Measurements from ENCODE around the gene GALNT16. TPM values are rescaled to one million over a fixed set of nuclear protein-coding genes. Genes with fewer than 3 reads are reported as not detected.
"Not testable (repeated sequence)": the region's sequence is repeated elsewhere in the genome, so short reads cannot be mapped to it uniquely, and the experiment has no call there.

GALNT16 gene
- total RNA-seq: 8.5 and 9.6 TPM in 2 replicates
- polyA plus RNA-seq: 8.1 and 27.7 TPM in 2 replicates
- 8.0 and 24.0 TPM in 2 replicates for polyA plus RNA-seq (2012)
- 10.7 and 32.2 TPM in 2 replicates for polyA minus RNA-seq (ENCODE audit: low replicate concordance)

DNA sequence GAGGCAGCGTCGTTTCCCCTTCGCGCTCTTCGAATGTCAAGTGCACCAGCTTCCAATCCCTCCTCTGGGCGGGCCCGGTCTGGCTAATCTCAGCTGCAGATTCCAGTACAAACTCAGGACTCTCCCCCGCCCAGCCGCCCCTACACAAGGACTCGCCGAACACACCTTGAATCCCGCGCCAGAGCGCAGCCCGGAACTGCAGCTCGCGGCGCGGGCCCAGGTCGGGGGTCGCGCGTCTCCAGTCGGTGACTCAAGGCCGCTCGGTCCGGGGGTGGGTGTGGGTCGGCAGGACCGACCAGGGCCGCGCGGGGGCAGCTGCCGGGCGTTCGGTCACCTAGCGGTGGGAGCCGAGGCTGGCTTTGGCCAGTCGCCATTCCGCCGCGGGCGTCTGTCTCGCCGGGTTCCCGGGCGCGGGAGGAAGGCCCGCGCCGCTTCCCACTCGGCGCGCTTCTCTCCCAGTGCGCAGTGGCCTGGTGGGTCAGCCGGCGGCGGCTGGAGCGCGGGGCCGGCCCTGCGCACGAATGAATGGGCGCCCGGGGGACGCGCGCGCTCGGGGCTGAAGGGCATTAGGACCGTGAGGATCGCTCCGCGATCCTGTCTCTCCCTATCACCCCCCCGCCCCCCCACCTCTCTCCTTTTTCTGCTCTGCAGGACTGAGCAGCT lies at the start of gene GALNT16:
GALNT16 (plus strand) TSS at position 632 of the 663 bp plus-strand sequence. CDS start 133 bp downstream, outside the sequence.
- Histone ChIP-seq H3K4me2 (ENCODE audit: extremely low read depth, insufficient read depth, low read length) (peak within 1 kb of the TSS; percentile 89), H3K27ac (ENCODE audit: insufficient read depth, low read length) (no peak within 1 kb of the TSS), H3K9ac (ENCODE audit: insufficient read depth, low read length) (peak within 1 kb of the TSS; percentile 70), H3K79me2 (ENCODE audit: control insufficient read depth, insufficient read depth, low read length) (no peaks in the 10 kb centered on the region), H3K9me3 (ENCODE audit: control insufficient read depth, insufficient read depth, low read depth, low read length) (no peaks in the 10 kb centered on the region), H3K4me1 (ENCODE audit: control insufficient read depth, extremely low read depth, insufficient read depth, low read length) (peaks cover 23% of the 10 kb centered on the region), H3K36me3 (ENCODE audit: control insufficient read depth, insufficient read depth, low read length) (no peaks in the 10 kb centered on the region), H3K4me3 (replicated peaks in 1 of 4; ENCODE audit: control extremely low read depth in 1 of 4, insufficient read depth in 1 of 4, low read depth in 3 of 4, low read length in 4 of 4) (peak within 1 kb of the TSS; percentile 37 to 72 (median 59)), H4K20me1 (ENCODE audit: control insufficient read depth, extremely low read depth, insufficient read depth, low read length) (no peaks in the 10 kb centered on the region), H2AFZ (ENCODE audit: low read length) (peak within 1 kb of the TSS; percentile 78), H3K27me3 (ENCODE audit: control insufficient read depth, insufficient read depth, low read length) (peaks cover 9% of the 10 kb centered on the region)
- peak in 1 of 2 donors; percentile 42 for DNase-seq (ENCODE audit: low read depth in 2 of 2)
- TF ChIP-seq EZH2 (IDR thresholded peaks at IDR 0.05; ENCODE audit: low read length, missing control alignments): peak; percentile 54
- TF ChIP-seq, protein P1, sequence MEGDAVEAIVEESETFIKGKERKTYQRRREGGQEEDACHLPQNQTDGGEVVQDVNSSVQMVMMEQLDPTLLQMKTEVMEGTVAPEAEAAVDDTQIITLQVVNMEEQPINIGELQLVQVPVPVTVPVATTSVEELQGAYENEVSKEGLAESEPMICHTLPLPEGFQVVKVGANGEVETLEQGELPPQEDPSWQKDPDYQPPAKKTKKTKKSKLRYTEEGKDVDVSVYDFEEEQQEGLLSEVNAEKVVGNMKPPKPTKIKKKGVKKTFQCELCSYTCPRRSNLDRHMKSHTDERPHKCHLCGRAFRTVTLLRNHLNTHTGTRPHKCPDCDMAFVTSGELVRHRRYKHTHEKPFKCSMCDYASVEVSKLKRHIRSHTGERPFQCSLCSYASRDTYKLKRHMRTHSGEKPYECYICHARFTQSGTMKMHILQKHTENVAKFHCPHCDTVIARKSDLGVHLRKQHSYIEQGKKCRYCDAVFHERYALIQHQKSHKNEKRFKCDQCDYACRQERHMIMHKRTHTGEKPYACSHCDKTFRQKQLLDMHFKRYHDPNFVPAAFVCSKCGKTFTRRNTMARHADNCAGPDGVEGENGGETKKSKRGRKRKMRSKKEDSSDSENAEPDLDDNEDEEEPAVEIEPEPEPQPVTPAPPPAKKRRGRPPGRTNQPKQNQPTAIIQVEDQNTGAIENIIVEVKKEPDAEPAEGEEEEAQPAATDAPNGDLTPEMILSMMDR (conservative IDR thresholded peaks at IDR 0.05 in 1 of 2, IDR thresholded peaks at IDR 0.05 in 1 of 2; ENCODE audit: low read depth in 1 of 2, low read length in 2 of 2): peak in 1 of 2 donors; percentile 29

DNA sequence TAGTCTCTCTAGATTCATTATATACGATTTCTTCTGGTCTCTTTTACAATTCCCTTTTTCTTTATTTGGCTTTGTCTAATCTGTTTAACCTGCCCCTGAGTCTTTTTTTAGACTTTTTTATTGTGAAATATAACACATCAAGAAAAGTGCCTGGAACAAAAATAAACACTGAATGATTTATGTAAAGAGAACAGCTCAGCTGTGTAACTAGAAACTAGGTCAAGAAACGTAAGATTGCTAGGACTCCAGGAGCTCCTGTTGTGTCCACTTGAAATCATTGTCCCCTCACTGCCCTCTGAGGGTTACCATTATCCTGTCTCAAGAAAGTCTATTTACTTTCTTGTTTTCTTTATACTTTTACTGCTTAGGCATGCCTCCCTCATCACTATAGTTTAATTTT lies 45.6 kb upstream of the GALNT16 start:
- no peaks in the 10 kb centered on the region for H4K20me1 ChIP-seq (ENCODE audit: control insufficient read depth, extremely low read depth, insufficient read depth, low read length)
- H3K27me3 ChIP-seq (ENCODE audit: control insufficient read depth, insufficient read depth, low read length): no peaks in the 10 kb centered on the region
- H2AFZ ChIP-seq (ENCODE audit: low read length): no peak overlapping the region
- no peak overlapping the region for H3K27ac ChIP-seq (ENCODE audit: insufficient read depth, low read length)
- no peaks in the 10 kb centered on the region for H3K36me3 ChIP-seq (ENCODE audit: control insufficient read depth, insufficient read depth, low read length)
- no peak overlapping the region for H3K4me3 ChIP-seq (replicated peaks in 1 of 4; ENCODE audit: control extremely low read depth in 1 of 4, insufficient read depth in 1 of 4, low read depth in 3 of 4, low read length in 4 of 4)
- no peak for TF ChIP-seq EZH2 (IDR thresholded peaks at IDR 0.05; ENCODE audit: low read length, missing control alignments)
- TF ChIP-seq, protein P1 (conservative IDR thresholded peaks at IDR 0.05 in 1 of 2, IDR thresholded peaks at IDR 0.05 in 1 of 2; ENCODE audit: low read depth in 1 of 2, low read length in 2 of 2): no peak
- peak; percentile 9 to 38 for DNase-seq (ENCODE audit: low read depth in 2 of 2)
- H3K4me2 ChIP-seq (ENCODE audit: extremely low read depth, insufficient read depth, low read length): no peak overlapping the region
- H3K9me3 ChIP-seq (ENCODE audit: control insufficient read depth, insufficient read depth, low read depth, low read length): no peaks in the 10 kb centered on the region
- H3K79me2 ChIP-seq (ENCODE audit: control insufficient read depth, insufficient read depth, low read length): no peaks in the 10 kb centered on the region
- no peak overlapping the region for H3K9ac ChIP-seq (ENCODE audit: insufficient read depth, low read length)
- H3K4me1 ChIP-seq (ENCODE audit: control insufficient read depth, extremely low read depth, insufficient read depth, low read length): no peaks in the 10 kb centered on the region

DNA sequence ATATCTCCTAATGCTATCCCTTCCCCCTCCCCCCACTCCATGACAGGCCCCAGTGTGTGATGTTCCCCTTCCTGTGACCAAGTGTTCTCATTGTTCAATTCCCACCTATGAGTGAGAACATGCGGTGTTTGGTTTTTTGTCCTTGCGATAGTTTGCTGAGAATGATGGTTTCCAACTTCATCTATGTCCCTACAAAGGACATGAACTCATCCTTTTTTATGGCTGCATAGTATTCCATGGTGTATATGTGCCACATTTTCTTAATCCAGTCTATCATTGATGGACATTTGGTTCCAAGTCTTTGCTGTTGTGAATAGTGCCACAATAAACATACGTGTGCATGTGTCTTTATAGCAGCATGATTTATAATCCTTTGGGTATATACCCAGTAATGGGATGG lies 42.3 kb upstream of the GALNT16 start:
- not testable (repeated sequence) for H3K27me3 ChIP-seq (ENCODE audit: control insufficient read depth, insufficient read depth, low read length); H3K79me2 ChIP-seq (ENCODE audit: control insufficient read depth, insufficient read depth, low read length); H4K20me1 ChIP-seq (ENCODE audit: control insufficient read depth, extremely low read depth, insufficient read depth, low read length); H3K4me1 ChIP-seq (ENCODE audit: control insufficient read depth, extremely low read depth, insufficient read depth, low read length); H3K4me3 ChIP-seq (replicated peaks in 1 of 4; ENCODE audit: control extremely low read depth in 1 of 4, insufficient read depth in 1 of 4, low read depth in 3 of 4, low read length in 4 of 4); H3K36me3 ChIP-seq (ENCODE audit: control insufficient read depth, insufficient read depth, low read length); H3K9ac ChIP-seq (ENCODE audit: insufficient read depth, low read length); H2AFZ ChIP-seq (ENCODE audit: low read length); H3K4me2 ChIP-seq (ENCODE audit: extremely low read depth, insufficient read depth, low read length); DNase-seq (ENCODE audit: low read depth in 2 of 2); H3K9me3 ChIP-seq (ENCODE audit: control insufficient read depth, insufficient read depth, low read depth, low read length); H3K27ac ChIP-seq (ENCODE audit: insufficient read depth, low read length)
